GM18858 (cell line): ENCODE results near the gene FBXO2.
"Not testable (repeated sequence)": the region's sequence is repeated elsewhere in the genome, so short reads cannot be mapped to it uniquely, and the experiment has no call there.

ENCODE experiments used
- ATAC-seq: cut with Tn5 transposase; IDR thresholded peaks from one replicate; pipeline ENCODE4 v1.9.1; 2021; ENCODE audit not compliant: unreplicated experiment

Gene FBXO2

DNA sequence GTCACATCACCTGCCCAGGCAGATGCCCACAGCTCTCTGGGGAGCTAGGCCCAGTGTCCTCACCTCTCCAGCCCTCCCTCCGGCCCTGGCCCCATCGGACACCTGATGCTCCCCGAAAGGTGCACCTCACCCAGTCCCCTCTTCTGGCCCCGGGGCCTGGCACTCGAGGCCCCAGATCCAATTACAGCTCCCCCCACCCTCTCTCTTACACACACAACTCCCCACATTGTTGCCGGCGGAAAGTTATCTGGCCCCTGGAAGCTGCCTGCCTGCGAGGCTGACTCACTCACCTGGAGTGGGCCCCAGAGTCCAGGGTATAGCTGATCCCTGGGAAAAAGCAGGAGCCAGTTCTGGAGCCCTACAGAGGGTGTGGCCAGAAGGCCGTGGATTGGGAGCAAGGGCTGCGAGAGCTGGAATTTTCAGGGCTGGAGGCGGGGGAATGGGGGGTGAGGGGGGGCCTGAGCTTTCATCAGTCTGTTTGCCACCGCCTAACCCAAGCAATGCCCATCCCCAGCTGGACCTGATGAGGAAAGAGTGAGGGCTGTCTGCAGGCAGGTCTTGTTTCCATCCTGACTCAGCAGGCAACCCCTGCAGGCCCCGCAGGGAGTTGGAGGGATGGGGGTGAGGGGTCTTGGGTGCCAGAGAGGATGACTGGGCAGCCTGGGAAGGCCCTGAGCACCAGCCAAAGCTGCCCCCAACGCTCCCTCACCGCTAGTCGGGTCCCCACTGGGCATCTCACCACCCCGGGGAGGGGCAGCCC, 948 bp downstream of the FBXO2 start:
- no peak for ATAC-seq

- no peak for ATAC-seq
Observed at GRCh38 chr1:11652203-11652780, 1.9 kb downstream of the FBXO2 start.

DNA sequence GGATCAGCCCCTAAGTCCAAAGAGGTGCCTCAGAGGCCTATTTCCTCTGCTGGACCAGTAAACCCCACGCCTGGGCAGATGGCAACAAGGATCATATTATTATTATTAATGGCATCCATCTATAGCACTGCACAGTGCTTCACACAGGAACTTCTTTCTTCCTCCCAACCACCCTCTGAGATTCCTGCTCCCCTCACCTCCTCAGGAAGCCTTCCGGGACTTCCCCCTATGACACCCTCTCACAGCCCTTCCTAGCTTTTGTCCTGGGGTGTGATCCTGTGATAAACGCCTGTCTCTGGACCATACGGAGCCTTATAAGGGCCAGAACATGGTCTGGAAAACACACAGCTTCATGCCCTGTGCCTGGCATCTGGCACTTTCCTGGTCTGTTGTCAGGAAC, 3.2 kb downstream of the FBXO2 start:
- no peak for ATAC-seq

- no peak for ATAC-seq
Observed at GRCh38 chr1:11650331-11650991, 3.8 kb downstream of the FBXO2 start.

- no peak for ATAC-seq
Observed at GRCh38 chr1:11649624-11650330, 4.5 kb downstream of the FBXO2 start.

DNA sequence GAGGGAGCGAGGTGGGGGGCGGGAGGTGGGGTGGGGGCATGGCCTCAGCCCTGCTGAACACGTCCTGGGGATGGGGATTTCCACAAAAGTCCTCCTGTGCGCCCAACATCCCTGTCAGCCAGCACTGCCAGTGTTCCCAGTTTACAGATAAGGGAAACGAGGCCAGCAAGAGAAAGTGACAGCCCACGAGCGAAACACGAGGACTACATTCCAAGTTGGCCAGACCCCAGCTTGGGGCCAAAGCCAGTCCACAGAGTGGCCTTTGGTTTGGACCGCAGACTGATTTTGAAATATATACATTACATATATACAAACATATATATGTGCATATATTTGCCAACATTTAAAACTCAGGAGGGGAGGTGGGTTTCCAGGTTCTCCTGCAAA, 5.0 kb downstream of the FBXO2 start:
- ATAC-seq, result no peak

DNA sequence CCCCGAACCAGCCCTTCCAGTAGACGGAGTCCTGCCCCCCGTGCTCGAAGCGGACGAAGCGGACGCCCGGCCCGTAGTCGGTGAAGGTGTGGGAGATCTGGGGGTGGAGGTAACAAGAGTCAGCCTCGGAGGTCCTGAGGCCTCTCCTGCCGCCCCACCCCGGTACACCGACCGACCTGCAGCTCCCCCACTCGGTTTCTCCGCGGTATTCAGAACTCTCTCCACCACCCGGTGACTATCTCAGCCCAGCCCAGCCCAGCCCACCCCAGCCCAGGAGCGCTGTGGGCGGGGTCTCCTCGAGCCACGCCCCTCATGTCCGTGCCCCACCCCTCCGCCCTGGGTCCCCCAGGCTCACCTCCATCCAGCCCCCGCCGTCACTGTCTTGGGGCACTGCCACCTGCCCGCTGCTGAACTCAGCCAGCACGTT, 5.5 kb downstream of the FBXO2 start:
- no peak for ATAC-seq

GRCh38 chr1:11648039-11648438, 6.2 kb downstream of the FBXO2 start:
- no peak for ATAC-seq

GRCh38 chr1:11647333-11647732, 6.9 kb downstream of the FBXO2 start:
- no peak for ATAC-seq

- ATAC-seq, result no peak
Observed at GRCh38 chr1:11646317-11646716, 7.9 kb downstream of the FBXO2 start.

DNA sequence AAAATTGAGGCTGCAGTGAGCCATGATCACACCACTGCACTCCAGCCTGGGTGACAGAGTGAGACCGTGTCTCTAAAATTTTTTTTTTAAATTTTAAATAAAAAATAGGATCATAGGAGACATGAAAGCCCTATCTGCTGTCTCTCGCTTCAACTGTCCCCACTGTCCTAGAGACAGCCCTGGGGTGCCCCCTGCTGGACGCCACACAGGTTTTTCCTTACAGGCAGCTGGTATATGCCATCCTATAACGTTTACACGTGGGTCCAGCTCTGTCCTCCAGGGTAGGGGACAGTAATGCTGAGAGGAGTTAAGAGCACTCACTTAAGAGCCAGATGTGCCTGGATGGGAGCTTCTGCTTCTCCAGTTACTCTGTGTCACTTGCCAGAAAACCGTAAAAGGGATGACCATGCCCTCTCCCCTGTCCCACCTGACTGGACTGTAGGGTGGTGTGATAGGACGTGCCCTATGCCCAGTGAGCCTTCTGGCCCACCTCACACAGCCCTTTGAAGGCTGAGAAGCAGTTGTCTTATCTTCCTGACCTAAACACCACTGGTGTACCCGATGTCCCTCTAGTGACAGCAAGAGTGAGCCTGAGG, 8.5 kb downstream of the FBXO2 start:
- ATAC-seq, result no peak

- ATAC-seq, result no peak
Observed at GRCh38 chr1:11645270-11645669, 9.0 kb downstream of the FBXO2 start.

- ATAC-seq, result no peak
Observed at GRCh38 chr1:11643782-11644181, 10.4 kb downstream of the FBXO2 start.

- ATAC-seq, result not testable (repeated sequence)
Observed at GRCh38 chr1:11642418-11643017, 11.7 kb downstream of the FBXO2 start.

DNA sequence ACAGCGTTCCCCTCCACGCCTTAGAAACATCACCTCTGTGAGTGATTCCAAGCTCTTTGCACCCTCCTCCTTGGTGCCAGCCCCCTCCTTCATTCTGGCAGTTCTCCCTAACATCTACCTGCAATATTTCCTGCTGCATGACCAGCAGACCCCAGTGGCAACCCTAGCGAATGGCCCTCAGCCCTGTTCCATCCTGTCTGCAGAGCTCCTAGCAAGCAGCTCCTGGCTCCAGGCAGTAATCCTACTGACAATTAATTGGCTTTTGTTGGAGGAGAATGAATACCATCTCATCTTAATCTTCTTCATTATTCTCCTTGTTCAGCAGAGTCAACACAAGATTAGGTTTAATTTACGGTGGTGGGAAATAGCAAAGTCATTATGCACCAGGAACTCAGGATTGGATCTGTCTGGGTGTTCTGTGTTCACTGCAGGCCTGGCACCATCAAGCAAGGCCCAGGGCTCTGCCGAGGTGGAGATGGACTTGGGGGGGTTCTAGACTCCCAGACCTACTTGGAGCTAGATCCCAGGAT, 12.4 kb downstream of the FBXO2 start:
- no peak for ATAC-seq

DNA sequence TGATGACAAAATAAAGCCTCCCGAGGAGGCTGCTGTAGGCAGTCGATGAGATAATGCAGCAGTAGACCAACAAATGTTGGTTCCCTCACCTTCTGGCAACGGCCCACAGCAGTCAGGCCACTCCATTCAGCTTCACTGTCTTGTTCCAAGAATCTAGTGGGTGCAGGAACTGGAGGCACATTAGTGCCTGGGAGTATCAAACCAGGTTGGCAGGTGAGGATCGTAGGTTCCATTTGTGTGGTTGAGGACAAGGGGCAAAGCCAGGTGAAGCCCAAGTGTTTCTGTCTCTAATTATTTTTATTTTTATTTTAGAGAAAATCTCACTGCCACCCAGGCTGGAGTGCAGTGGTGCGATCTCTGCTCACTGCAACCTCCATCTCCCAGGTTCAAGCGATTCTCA, 13.3 kb downstream of the FBXO2 start:
- no peak for ATAC-seq

DNA sequence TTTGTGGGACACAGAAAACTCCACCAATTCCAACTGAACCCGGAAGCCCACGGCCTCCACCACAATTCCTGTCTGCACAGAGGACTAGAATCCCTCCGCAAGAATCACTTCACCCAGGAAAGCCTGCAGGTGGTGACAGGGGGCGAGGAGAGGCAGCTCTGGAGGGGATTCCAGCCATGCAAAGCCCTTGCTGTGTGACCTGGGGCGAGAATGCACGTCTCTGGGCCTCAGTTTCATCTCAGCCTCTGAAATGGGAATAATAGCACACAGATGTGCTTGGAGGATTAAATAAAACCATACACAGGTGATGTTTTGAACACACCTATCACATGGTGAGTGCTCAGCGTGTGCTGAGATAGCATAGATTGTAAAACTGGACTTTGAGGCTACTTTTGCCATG, 14.1 kb downstream of the FBXO2 start:
- ATAC-seq, result no peak

GRCh38 chr1:11639372-11639771, 14.9 kb downstream of the FBXO2 start:
- no peak for ATAC-seq

DNA sequence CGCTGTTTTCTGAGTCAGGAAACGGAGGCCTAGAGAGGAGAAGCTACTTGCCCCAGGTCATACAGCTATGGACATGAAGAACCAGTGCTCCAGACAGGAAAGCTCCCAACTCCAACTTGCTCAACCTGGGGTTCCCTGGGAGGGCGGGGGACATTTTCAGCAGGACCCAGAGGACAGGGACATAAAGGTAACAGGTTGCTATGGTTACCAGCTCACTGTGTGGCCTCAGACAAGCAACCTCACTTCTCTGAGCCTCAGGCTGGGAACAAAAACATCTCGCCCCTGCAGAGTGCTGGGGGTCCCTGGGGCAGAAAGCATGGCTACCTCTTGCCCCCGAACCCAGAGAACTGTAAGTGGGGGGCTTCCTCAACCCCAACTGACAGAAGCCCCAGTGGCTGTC, 16.1 kb downstream of the FBXO2 start:
- no peak for ATAC-seq

DNA sequence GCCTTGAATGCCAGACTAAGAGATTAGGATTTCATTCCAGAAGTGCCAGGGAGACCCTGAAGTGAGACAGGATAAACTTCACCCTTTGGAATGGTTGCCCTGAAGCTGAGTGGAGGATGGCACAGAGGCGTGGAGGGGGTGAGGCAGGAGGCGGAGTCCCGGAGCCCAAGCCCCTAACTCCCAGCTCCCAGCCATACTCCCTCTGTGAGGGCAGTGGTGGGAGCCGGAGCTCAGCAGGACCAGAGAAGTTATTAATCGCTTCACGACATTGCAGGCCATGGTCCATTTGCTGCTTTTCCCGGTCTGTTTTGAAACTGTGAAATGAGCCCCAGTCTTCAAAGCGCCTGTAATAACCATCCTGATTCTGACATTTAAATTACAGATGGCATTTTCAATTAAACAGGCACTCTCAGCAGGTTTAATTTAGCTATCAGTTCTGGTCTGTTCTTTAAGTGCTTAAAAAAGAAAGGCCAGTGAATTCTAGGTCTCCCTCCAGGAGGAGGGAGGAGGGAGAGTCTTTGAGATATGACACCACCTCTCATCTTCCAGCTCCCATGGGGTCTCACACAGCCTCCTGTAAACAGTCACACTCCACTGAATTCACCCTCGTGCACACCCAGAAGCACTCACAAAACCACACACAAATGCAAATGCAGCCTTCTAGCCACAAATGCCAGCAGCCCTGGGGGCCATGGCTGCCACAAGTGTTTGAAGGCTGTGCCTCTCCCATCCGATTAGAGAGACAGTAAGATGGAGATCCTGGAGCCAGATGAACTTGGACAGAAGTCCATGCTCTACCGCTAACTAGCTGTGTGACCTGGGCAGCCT, 19.6 kb downstream of the FBXO2 start:
- ATAC-seq, result no peak
